ENCODE data around the gene C2orf66. TPM values are rescaled to one million over a fixed set of nuclear protein-coding genes. Genes with fewer than 3 reads are reported as not detected.

C2orf66 gene
- total RNA-seq (2014; rRNA removed; shearing (Covaris generic)) = not detected in 2 replicates

- Histone ChIP-seq H3K4me3 (ENCODE audit: insufficient read depth, low read depth, low read length) (no peak within 1 kb of the TSS), H3K27me3 (ENCODE audit: control insufficient read depth, insufficient read depth, low read length) (0 out of 2 replicates have a peak, but pooled peaks cover 2% of the 10 kb centered on the region), H3K36me3 (replicated peaks; ENCODE audit: control insufficient read depth, insufficient read depth, low read length) (no peaks in the 10 kb centered on the region)
- DNase-seq = no peak
Measured at GRCh38 chr2:196809260-196809659, at the start of gene C2orf66. TSS of gene C2orf66 (minus strand) at chr2:196809355. CDS start at chr2:196809336, 19 bp downstream.

- no peak for DNase-seq
- H3K27me3 ChIP-seq (ENCODE audit: control insufficient read depth, insufficient read depth, low read length) = no peaks in the 10 kb centered on the region
- H3K4me3 ChIP-seq (ENCODE audit: insufficient read depth, low read depth, low read length) = no peak overlapping the region
- H3K36me3 ChIP-seq (replicated peaks; ENCODE audit: control insufficient read depth, insufficient read depth, low read length) = no peaks in the 10 kb centered on the region
Measured at GRCh38 chr2:196854629-196855028, 45.5 kb upstream of the C2orf66 start.

GRCh38 chr2:196853301-196854087 lies 44.3 kb upstream of the C2orf66 start:
- Histone ChIP-seq H3K36me3 (replicated peaks; ENCODE audit: control insufficient read depth, insufficient read depth, low read length) (no peaks in the 10 kb centered on the region), H3K27me3 (ENCODE audit: control insufficient read depth, insufficient read depth, low read length) (no peaks in the 10 kb centered on the region), H3K4me3 (ENCODE audit: insufficient read depth, low read depth, low read length) (no peak overlapping the region)
- DNase-seq = no peak

GRCh38 chr2:196851088-196851487 lies 41.9 kb upstream of the C2orf66 start:
- H3K27me3 ChIP-seq (ENCODE audit: control insufficient read depth, insufficient read depth, low read length) = no peaks in the 10 kb centered on the region
- no peaks in the 10 kb centered on the region for H3K36me3 ChIP-seq (replicated peaks; ENCODE audit: control insufficient read depth, insufficient read depth, low read length)
- DNase-seq = no peak
- no peak overlapping the region for H3K4me3 ChIP-seq (ENCODE audit: insufficient read depth, low read depth, low read length)

GRCh38 chr2:196849895-196850294 lies 40.7 kb upstream of the C2orf66 start:
- peak; percentile 24 for DNase-seq

GRCh38 chr2:196846295-196846694 lies 37.1 kb upstream of the C2orf66 start:
- no peaks in the 10 kb centered on the region for H3K27me3 ChIP-seq (ENCODE audit: control insufficient read depth, insufficient read depth, low read length)
- H3K36me3 ChIP-seq (replicated peaks; ENCODE audit: control insufficient read depth, insufficient read depth, low read length) = peaks cover 4% of the 10 kb centered on the region
- DNase-seq = no peak
- H3K4me3 ChIP-seq (ENCODE audit: insufficient read depth, low read depth, low read length) = no peak overlapping the region

More at GRCh38 chr2:196849895-196850294, 40.7 kb upstream of the C2orf66 start:
- Histone ChIP-seq H3K36me3 (replicated peaks; ENCODE audit: control insufficient read depth, insufficient read depth, low read length) (no peaks in the 10 kb centered on the region), H3K27me3 (ENCODE audit: control insufficient read depth, insufficient read depth, low read length) (no peaks in the 10 kb centered on the region), H3K4me3 (ENCODE audit: insufficient read depth, low read depth, low read length) (no peak overlapping the region)

GRCh38 chr2:196845371-196845770 lies 36.2 kb upstream of the C2orf66 start:
- Histone ChIP-seq H3K4me3 (ENCODE audit: insufficient read depth, low read depth, low read length) (no peak overlapping the region), H3K27me3 (ENCODE audit: control insufficient read depth, insufficient read depth, low read length) (no peaks in the 10 kb centered on the region), H3K36me3 (replicated peaks; ENCODE audit: control insufficient read depth, insufficient read depth, low read length) (peaks cover 5% of the 10 kb centered on the region)
- DNase-seq = no peak

- H3K27me3 ChIP-seq (ENCODE audit: control insufficient read depth, insufficient read depth, low read length) = no peaks in the 10 kb centered on the region
- peaks cover 11% of the 10 kb centered on the region for H3K36me3 ChIP-seq (replicated peaks; ENCODE audit: control insufficient read depth, insufficient read depth, low read length)
- no peak for DNase-seq
- no peak overlapping the region for H3K4me3 ChIP-seq (ENCODE audit: insufficient read depth, low read depth, low read length)
Measured at GRCh38 chr2:196840171-196840570, 31.0 kb upstream of the C2orf66 start.

GRCh38 chr2:196839574-196839973 lies 30.4 kb upstream of the C2orf66 start:
- Histone ChIP-seq H3K4me3 (ENCODE audit: insufficient read depth, low read depth, low read length) (no peak overlapping the region), H3K36me3 (replicated peaks; ENCODE audit: control insufficient read depth, insufficient read depth, low read length) (peaks cover 11% of the 10 kb centered on the region), H3K27me3 (ENCODE audit: control insufficient read depth, insufficient read depth, low read length) (no peaks in the 10 kb centered on the region)
- DNase-seq = no peak

GRCh38 chr2:196836440-196836839 lies 27.3 kb upstream of the C2orf66 start:
- H3K4me3 ChIP-seq (ENCODE audit: insufficient read depth, low read depth, low read length) = no peak overlapping the region
- H3K36me3 ChIP-seq (replicated peaks; ENCODE audit: control insufficient read depth, insufficient read depth, low read length) = peaks cover 7% of the 10 kb centered on the region
- no peaks in the 10 kb centered on the region for H3K27me3 ChIP-seq (ENCODE audit: control insufficient read depth, insufficient read depth, low read length)
- no peak for DNase-seq

GRCh38 chr2:196830701-196831100 lies 21.5 kb upstream of the C2orf66 start:
- DNase-seq = no peak
- Histone ChIP-seq H3K27me3 (ENCODE audit: control insufficient read depth, insufficient read depth, low read length) (no peaks in the 10 kb centered on the region), H3K36me3 (replicated peaks; ENCODE audit: control insufficient read depth, insufficient read depth, low read length) (no peaks in the 10 kb centered on the region), H3K4me3 (ENCODE audit: insufficient read depth, low read depth, low read length) (no peak overlapping the region)

- Histone ChIP-seq H3K27me3 (ENCODE audit: control insufficient read depth, insufficient read depth, low read length) (no peaks in the 10 kb centered on the region), H3K4me3 (ENCODE audit: insufficient read depth, low read depth, low read length) (no peak overlapping the region), H3K36me3 (replicated peaks; ENCODE audit: control insufficient read depth, insufficient read depth, low read length) (no peaks in the 10 kb centered on the region)
- no peak for DNase-seq
Measured at GRCh38 chr2:196827356-196827755, 18.2 kb upstream of the C2orf66 start.

- DNase-seq = no peak
- Histone ChIP-seq H3K4me3 (ENCODE audit: insufficient read depth, low read depth, low read length) (no peak overlapping the region), H3K27me3 (ENCODE audit: control insufficient read depth, insufficient read depth, low read length) (no peaks in the 10 kb centered on the region), H3K36me3 (replicated peaks; ENCODE audit: control insufficient read depth, insufficient read depth, low read length) (no peaks in the 10 kb centered on the region)
Measured at GRCh38 chr2:196823750-196824522, 14.8 kb upstream of the C2orf66 start.

- H3K4me3 ChIP-seq (ENCODE audit: insufficient read depth, low read depth, low read length) = no peak overlapping the region
- H3K36me3 ChIP-seq (replicated peaks; ENCODE audit: control insufficient read depth, insufficient read depth, low read length) = no peaks in the 10 kb centered on the region
- no peak for DNase-seq
- H3K27me3 ChIP-seq (ENCODE audit: control insufficient read depth, insufficient read depth, low read length) = no peaks in the 10 kb centered on the region
Measured at GRCh38 chr2:196821195-196821594, 12.0 kb upstream of the C2orf66 start.

Data from H7 (cell line).